AG08395 (cell line): ENCODE results near the gene HBA1.
"Not testable (repeated sequence)": the region's sequence is repeated elsewhere in the genome, so short reads cannot be mapped to it uniquely, and the experiment has no call there.

Experiments
- DNase-seq: peaks from one replicate; pipeline ENCODE4 v3.0.0; 2012; ENCODE audit warnings: mixed read lengths, low spot score

The HBA1 gene

DNA sequence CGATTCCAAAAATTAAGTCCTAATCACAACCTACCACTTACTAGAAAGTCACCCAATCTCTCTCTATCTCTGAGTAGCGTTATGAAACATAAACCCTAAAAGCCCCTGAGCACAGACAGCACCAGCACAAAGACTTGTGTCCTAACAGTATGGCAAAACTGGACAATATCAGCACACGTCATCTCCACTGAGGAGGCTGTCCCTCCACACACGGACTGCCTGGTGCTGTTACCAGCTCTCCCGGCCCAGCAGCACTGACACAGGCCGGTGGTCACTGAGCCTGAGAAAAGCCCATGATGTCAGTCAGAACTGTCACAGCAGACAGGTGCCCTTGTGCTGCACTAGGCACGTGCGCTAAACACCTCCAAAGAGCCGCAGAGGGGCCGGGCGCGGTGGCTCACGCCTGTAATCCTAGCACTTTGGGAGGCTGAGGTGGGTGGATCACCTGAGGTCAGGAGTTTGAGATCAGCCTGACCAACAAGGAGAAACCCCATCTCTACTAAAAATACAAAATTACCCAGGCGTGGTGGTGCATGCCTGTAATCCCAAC, 35.2 kb downstream of the HBA1 start:
- DNase-seq, result not testable (repeated sequence)

DNA sequence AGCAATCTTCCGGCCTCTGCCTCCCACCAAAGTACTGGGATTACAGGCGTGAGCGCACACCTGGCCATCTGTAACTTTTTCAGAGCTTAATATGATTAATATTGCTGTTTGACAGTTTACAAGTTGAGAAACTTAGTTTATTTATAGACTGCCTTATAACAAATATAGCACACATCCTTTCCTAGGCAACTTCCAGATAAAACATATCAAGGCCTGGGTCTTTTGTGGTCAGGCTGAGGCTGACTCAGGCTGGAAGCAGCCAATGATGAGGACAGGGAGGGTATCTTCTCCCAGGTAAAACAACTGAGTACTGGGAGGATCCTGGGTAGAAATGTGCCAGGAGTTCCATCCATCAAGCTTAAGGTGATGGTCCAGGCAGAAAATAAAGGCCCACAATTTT, 36.5 kb downstream of the HBA1 start:
- no peak for DNase-seq

DNA sequence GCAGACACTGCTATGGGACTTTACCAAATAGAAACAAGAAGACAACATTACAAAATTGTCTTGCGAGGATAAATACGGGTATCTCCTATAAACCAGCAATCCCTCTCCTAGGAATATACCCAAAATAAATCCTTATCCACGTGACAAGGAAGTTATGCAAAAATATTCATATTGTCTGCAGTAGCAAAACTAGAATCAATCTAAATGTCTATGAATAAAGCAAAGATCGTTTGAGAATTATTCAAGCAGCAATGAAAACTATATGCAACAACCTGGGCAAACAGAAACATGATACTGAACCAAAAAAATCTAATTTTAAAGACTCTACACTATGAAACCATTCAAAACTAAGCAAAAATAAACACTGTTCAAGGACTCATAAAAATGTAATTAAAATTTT, 43.5 kb downstream of the HBA1 start:
- no peak for DNase-seq
